A549 (cell line): Measurements from ENCODE around the gene AFG1L. TPM values are rescaled to one million over a fixed set of nuclear protein-coding genes. Genes with fewer than 3 reads are reported as not detected.
A peak's percentile ranks its signal among the peaks of the same experiment; 100 is the strongest.

ENCODE experiments used
- ATAC-seq, 2 experiments: fragments of 200-7000 bp in 1 of 2; fragments of >200 bp in 1 of 2; cut with Nextera tagmentation in 1 of 2; cut with Tn5 transposase in 1 of 2; 3 replicates each; pipeline versions ENCODE4 v1.8.0 to v1.9.1; 2018 to 2020; ENCODE audit warnings: mild to moderate bottlenecking in 1 of 2, moderate library complexity in 1 of 2
- CTCF ChIA-PET: fragments of 300-600 bp; sonication (Branson Sonifier 250); formaldehyde crosslinking; extraction: SDS; loops from one replicate; lab custom pipeline; 2021; ENCODE audit warnings: antibody characterized with exemption, inconsistent platforms; lab: Yijun Ruan, JAX
- POLR2A ChIA-PET: fragments of 350-600 bp; formaldehyde crosslinking; extraction: SDS; loops from one replicate; lab custom pipeline; 2021; ENCODE audit warnings: antibody characterized with exemption, inconsistent platforms; lab: Yijun Ruan, JAX
- DNase-seq, 2 experiments: peaks; one replicate each; pipeline versions ENCODE4 v3.0.0 to v3.0.0-alpha.2; 2011 to 2016; ENCODE audit warnings: low read depth in 1 of 2, low spot score in 1 of 2
- FAIRE-seq: peaks from 2 replicates; lab custom pipeline; 2011; peaks lifted over from hg19 to GRCh38; lab: Jason Lieb, UNC
- H3K27ac ChIP-seq, 2 experiments: fragments of >200 bp; sonication (Bioruptor Twin); formaldehyde crosslinking; 3 replicates each; pipeline ENCODE4 v1.5.1; 2016 to 2017
- H3K4me1 ChIP-seq: fragments of >200 bp; sonication (Bioruptor Twin); formaldehyde crosslinking; 3 replicates; pipeline ENCODE4 v1.6.1; 2016
- H3K4me2 ChIP-seq: fragments of >200 bp; sonication (Bioruptor Twin); formaldehyde crosslinking; 3 replicates; pipeline ENCODE4 v1.6.1; 2016
- H3K4me3 ChIP-seq: fragments of >200 bp; sonication (Bioruptor Twin); formaldehyde crosslinking; 3 replicates; pipeline ENCODE4 v1.5.1; 2016
- H3K9me3 ChIP-seq: fragments of >200 bp; sonication (Bioruptor Twin); formaldehyde crosslinking; 3 replicates; pipeline ENCODE4 v1.6.1; 2016
- BCL3 ChIP-seq: fragments of >200 bp; sonication (Bioruptor Twin); formaldehyde crosslinking; IDR thresholded peaks from 3 replicates; pipeline ENCODE4 v1.6.1; 2016
- CBX8 ChIP-seq: fragments of 200-600 bp; sonication (generic); IDR thresholded peaks from 2 replicates; pipeline ENCODE4 v1.6.1; 2016
- CHD2 ChIP-seq: fragments of 150-350 bp; IDR thresholded peaks from 2 replicates; pipeline ENCODE4 v1.6.1; 2014; ENCODE audit warnings: low read length; ENCODE audit not compliant: partially characterized antibody
- CHD4 ChIP-seq: fragments of 200-600 bp; sonication (generic); IDR thresholded peaks from 2 replicates; pipeline ENCODE4 v1.6.1; 2016; ENCODE audit warnings: antibody characterized with exemption, mild to moderate bottlenecking, borderline replicate concordance
- CTCF ChIP-seq: fragments of >200 bp; sonication (Bioruptor Twin); formaldehyde crosslinking; IDR thresholded peaks from 3 replicates; pipeline ENCODE4 v1.5.1; 2016
- E2F6 ChIP-seq: IDR thresholded peaks from 2 replicates; pipeline ENCODE4 v1.6.1; 2012; ENCODE audit warnings: low read depth, borderline replicate concordance
- ESRRA ChIP-seq: fragments of 150-350 bp; IDR thresholded peaks from 2 replicates; pipeline ENCODE4 v1.6.1; 2014; ENCODE audit warnings: mild to moderate bottlenecking, low read length, borderline replicate concordance
- GATA3 ChIP-seq: IDR thresholded peaks from 2 replicates; pipeline ENCODE4 v1.6.1; 2012; ENCODE audit warnings: borderline replicate concordance
- HDAC2 ChIP-seq: fragments of 200-600 bp; sonication (generic); IDR thresholded peaks from 2 replicates; pipeline ENCODE4 v1.6.1; 2016
- HES2 ChIP-seq: fragments of >200 bp; sonication (Bioruptor Twin); formaldehyde crosslinking; IDR thresholded peaks from 2 replicates; pipeline ENCODE4 v1.6.1; 2016
- HOXA7 ChIP-seq: fragments of 250-450 bp; sonication (Bioruptor Pico); IDR thresholded peaks from 2 replicates; pipeline ENCODE4 v1.5.0; 2020; ENCODE audit warnings: mild to moderate bottlenecking, moderate library complexity
- JUNB ChIP-seq: fragments of >200 bp; sonication (Bioruptor Twin); formaldehyde crosslinking; IDR thresholded peaks from 2 replicates; pipeline ENCODE4 v1.6.1; 2016
- KDM5A ChIP-seq: fragments of 200-600 bp; sonication (generic); IDR thresholded peaks from 2 replicates; pipeline ENCODE4 v1.6.1; 2016; ENCODE audit warnings: antibody characterized with exemption, mild to moderate bottlenecking
- MAX ChIP-seq: IDR thresholded peaks from 2 replicates; pipeline ENCODE4 v1.6.1; 2012
- NR3C1 ChIP-seq: fragments of >200 bp; sonication (Bioruptor Twin); formaldehyde crosslinking; IDR thresholded peaks from 3 replicates; pipeline ENCODE4 v1.6.1; 2017
- POLR2A ChIP-seq: IDR thresholded peaks from 2 replicates; pipeline ENCODE4 v1.6.1; 2012; ENCODE audit warnings: mild to moderate bottlenecking, low read length
- RAD21 ChIP-seq, 2 experiments: fragments of >200 bp in 1 of 2; sonication (Bioruptor Twin) in 1 of 2; formaldehyde crosslinking in 1 of 2; IDR thresholded peaks in 1 of 2; conservative IDR thresholded peaks in 1 of 2; 2 replicates in 1 of 2; 3 replicates in 1 of 2; pipeline ENCODE4 v1.6.1; 2012 to 2018; ENCODE audit warnings: inconsistent platforms in 1 of 2
- RCOR1 ChIP-seq: fragments of 150-350 bp; IDR thresholded peaks from 2 replicates; pipeline ENCODE4 v1.6.1; 2014; ENCODE audit warnings: antibody characterized with exemption, low read length, low read depth
- REST ChIP-seq: fragments of 200-600 bp; sonication (generic); IDR thresholded peaks from 2 replicates; pipeline ENCODE4 v1.6.1; 2016; ENCODE audit warnings: antibody characterized with exemption, mild to moderate bottlenecking, moderate library complexity
- RFX5 ChIP-seq: fragments of 450-650 bp; IDR thresholded peaks from 2 replicates; pipeline ENCODE4 v1.7.1; 2014; ENCODE audit warnings: antibody characterized with exemption, mild to moderate bottlenecking, moderate library complexity
- SMC3 ChIP-seq: fragments of >200 bp; sonication (Bioruptor Twin); formaldehyde crosslinking; IDR thresholded peaks from 3 replicates; pipeline ENCODE4 v1.6.1; 2018; ENCODE audit warnings: inconsistent platforms
- TFCP2L1 ChIP-seq: fragments of 250-450 bp; sonication (Bioruptor Pico); IDR thresholded peaks from 2 replicates; pipeline ENCODE4 v1.5.0; 2021; ENCODE audit warnings: mild to moderate bottlenecking
- TP53 ChIP-seq: fragments of 250-450 bp; sonication (Bioruptor Pico); IDR thresholded peaks from 2 replicates; pipeline ENCODE4 v1.5.0; 2021; ENCODE audit warnings: mild to moderate bottlenecking, moderate library complexity
- ZC3H11A ChIP-seq: fragments of 450-650 bp; IDR thresholded peaks from 2 replicates; pipeline ENCODE4 v1.6.1; 2014; ENCODE audit warnings: antibody characterized with exemption, mild to moderate bottlenecking
- ZSCAN20 ChIP-seq: fragments of 250-450 bp; sonication (Bioruptor Pico); IDR thresholded peaks from 2 replicates; pipeline ENCODE4 v1.8.0; 2022; ENCODE audit warnings: mild to moderate bottlenecking, moderate library complexity
- WGBS: methylation state at CpG from one replicate; pipeline ENCODE4 v1.1.6; 2017; ENCODE audit errors: missing lambda C conversion rate; 5-methylcytosine and 5-hydroxymethylcytosine counted together
- polyA plus RNA-seq, 4 experiments: library from polyadenylated mRNA; depleted of rRNA in 3 of 4; stranded (reverse); fragments of >200 nt; fragmentation: RNase III in 1 of 4; extraction: RNeasy Plus Mini Kit Qiagen cat#74134 plus additional on column Dnase treatment in 1 of 4; gene quantifications; 2 replicates in 3 of 4; 3 replicates in 1 of 4; pipeline ENCODE4 v1.2.3, GENCODE V29; 2011 to 2017

Gene AFG1L
- polyA plus RNA-seq, 2 of the 4 experiments (the other 2 are of a cell fraction) = 1.3 to 2.3 TPM

- POLR2A ChIA-PET = no interaction called here
- ATAC-seq = no peak
- Histone ChIP-seq H3K4me1 (no peaks in the 10 kb centered on the region), H3K4me3 (no peak overlapping the region)
- TF ChIP-seq RFX5 (no peak), RCOR1 (no peak), GATA3 (no peak), ESRRA (no peak), POLR2A (no peak), CHD4 (no peak), KDM5A (no peak), RAD21 (conservative IDR thresholded peaks at IDR 0.05 in 1 of 2, IDR thresholded peaks at IDR 0.05 in 1 of 2) (no peak), BCL3 (no peak), ZSCAN20 (CRISPR knock-in tag) (no peak), HOXA7 (CRISPR knock-in tag) (no peak), CHD2 (no peak), JUNB (no peak), TFCP2L1 (no peak), CBX8 (no peak), MAX (no peak)
- TF ChIP-seq, all 56 proteins: peak for 0
- CTCF ChIA-PET = interaction anchor here (1.0 to 3.0 kb wide), 7 partner anchors 18 to 547 kb away, joined by 3 to 26 read pairs (median 3); no protein-coding TSS in a partner anchor
- Histone ChIP-seq H3K4me2 (no peak overlapping the region), H3K9me3 (no peaks in the 10 kb centered on the region), H3K27ac (no peak overlapping the region)
- no peak for DNase-seq
- FAIRE-seq = no peak
- 79% methylated on average over 5 of the region's 5 CpGs for WGBS
Observed at GRCh38 chr6:108524528-108525248, 229.8 kb downstream of the AFG1L start.

- Histone ChIP-seq H3K4me2 (no peak overlapping the region), H3K4me3 (no peak overlapping the region)
- TF ChIP-seq NR3C1 = no peak
- peak; percentile 59 for TF ChIP-seq SMC3
- TF ChIP-seq RAD21 (conservative IDR thresholded peaks at IDR 0.05 in 1 of 2, IDR thresholded peaks at IDR 0.05 in 1 of 2) = peak; percentile 72 to 80
- TF ChIP-seq CTCF = peak; percentile 67
- TF ChIP-seq, all 56 proteins: peak for 3
- Histone ChIP-seq H3K4me1 (no peaks in the 10 kb centered on the region), H3K27ac (no peak overlapping the region), H3K9me3 (no peaks in the 10 kb centered on the region)
- no peak for FAIRE-seq
- CTCF ChIA-PET = interaction anchor here (0.7 to 2.3 kb wide), 7 partner anchors 14 to 549 kb away, joined by 3 to 8 read pairs (median 4); no protein-coding TSS in a partner anchor
- WGBS = 63% methylated on average over 7 of the region's 7 CpGs
- DNase-seq = peak; percentile 28 to 41
- peak in 1 of 2 experiments; percentile 65; a peak in 3 of 6 replicates for ATAC-seq
- POLR2A ChIA-PET = no interaction called here
Observed at GRCh38 chr6:108526739-108527174, 231.9 kb downstream of the AFG1L start.

GRCh38 chr6:108528878-108529277, 234.0 kb downstream of the AFG1L start:
- Histone ChIP-seq H3K4me2 (no peak overlapping the region), H3K4me1 (no peaks in the 10 kb centered on the region), H3K9me3 (no peaks in the 10 kb centered on the region), H3K4me3 (no peak overlapping the region), H3K27ac (no peak overlapping the region)
- FAIRE-seq (no peak), DNase-seq (no peak), ATAC-seq (no peak)
- ChIA-PET POLR2A (no interaction called here), CTCF (interaction anchor here (0.9 to 1.8 kb wide), 3 partner anchors 12 to 416 kb away, joined by 3 to 6 read pairs (median 4); no protein-coding TSS in a partner anchor)
- 42% methylated on average over 3 of the region's 3 CpGs for WGBS
- no peak for TF ChIP-seq BCL3
- no peak for TF ChIP-seq TFCP2L1
- no peak for TF ChIP-seq HES2
- no peak for TF ChIP-seq ZC3H11A
- TF ChIP-seq HDAC2 = no peak
- no peak for TF ChIP-seq REST
- no peak for TF ChIP-seq E2F6
- no peak for TF ChIP-seq TP53
